GM23338 (cell line): Measurements from ENCODE around the gene ZNF800.

Experiments
- CREB1 ChIP-seq: fragments of 250-450 bp; sonication (Bioruptor Pico); IDR thresholded peaks from 2 replicates; pipeline ENCODE4 v1.5.0; 2020; ENCODE audit warnings: low read depth, mild to moderate bottlenecking, moderate library complexity
- CTCF ChIP-seq, 2 experiments: fragments of 200-600 bp in 1 of 2; sonication (generic) in 1 of 2; conservative IDR thresholded peaks; 2 replicates each; pipeline versions ENCODE4 v1.5.1 to v1.6.1; 2016 to 2017; ENCODE audit warnings: antibody characterized with exemption in 2 of 2, low read depth in 2 of 2, mild to moderate bottlenecking in 2 of 2, moderate library complexity in 1 of 2
- ETS1 ChIP-seq: IDR thresholded peaks from 2 replicates; pipeline ENCODE4 v1.6.1; 2016; ENCODE audit warnings: antibody characterized with exemption
- EZH2 ChIP-seq: fragments of 200-600 bp; sonication (generic); IDR thresholded peaks from one replicate; pipeline ENCODE4 v1.8.0; 2017; ENCODE audit warnings: antibody characterized with exemption, mild to moderate bottlenecking, low read depth; ENCODE audit not compliant: unreplicated experiment
- EZH2phosphoT487 ChIP-seq: fragments of 200-600 bp; sonication (generic); IDR thresholded peaks from one replicate; pipeline ENCODE4 v1.8.1; 2018; ENCODE audit warnings: antibody characterized with exemption; ENCODE audit not compliant: unreplicated experiment
- JUNB ChIP-seq: IDR thresholded peaks from one replicate; pipeline ENCODE4 v1.6.1; 2016; ENCODE audit warnings: antibody characterized with exemption; ENCODE audit not compliant: unreplicated experiment
- NANOG ChIP-seq: IDR thresholded peaks from 2 replicates; pipeline ENCODE4 v1.6.1; 2016; ENCODE audit warnings: antibody characterized with exemption, borderline replicate concordance
- POLR2AphosphoS5 ChIP-seq: IDR thresholded peaks from 2 replicates; pipeline ENCODE4 v1.6.1; 2016; ENCODE audit warnings: antibody characterized with exemption, low read depth
- REST ChIP-seq: IDR thresholded peaks from one replicate; pipeline ENCODE4 v1.6.1; 2018; ENCODE audit warnings: antibody characterized with exemption; ENCODE audit not compliant: unreplicated experiment
- STAT1 ChIP-seq: IDR thresholded peaks from one replicate; pipeline ENCODE4 v1.6.1; 2016; ENCODE audit warnings: antibody characterized with exemption; ENCODE audit not compliant: unreplicated experiment
- ZNF114 ChIP-seq: fragments of 250-450 bp; sonication (Bioruptor Pico); IDR thresholded peaks from 2 replicates; pipeline ENCODE4 v1.5.0; 2020; ENCODE audit warnings: mild to moderate bottlenecking, moderate library complexity
- ZNF331 ChIP-seq: fragments of 250-450 bp; sonication (Bioruptor Pico); IDR thresholded peaks from 2 replicates; pipeline ENCODE4 v1.5.0; 2020; ENCODE audit warnings: low read depth, mild to moderate bottlenecking, moderate library complexity
- ZNF462 ChIP-seq: fragments of 250-450 bp; sonication (Bioruptor Pico); IDR thresholded peaks from 2 replicates; pipeline ENCODE4 v1.5.0; 2020; ENCODE audit warnings: mild to moderate bottlenecking, moderate library complexity

- TF ChIP-seq ZNF114 (CRISPR knock-in tag) (no peak), CTCF (conservative IDR thresholded peaks at IDR 0.05; ENCODE audit: low read depth in 2 of 2) (no peak), EZH2 (no peak), POLR2AphosphoS5 (no peak), EZH2phosphoT487 (no peak), ETS1 (no peak), JUNB (no peak), REST (peak; percentile 58), STAT1 (no peak), CREB1 (CRISPR knock-in tag) (no peak), ZNF462 (no peak), ZNF331 (CRISPR knock-in tag) (no peak), NANOG (no peak)
Measured at GRCh38 chr7:127342596-127342995, 49.9 kb downstream of the ZNF800 start.
